Progenitor cell of endocrine pancreas (in vitro differentiated cells): ENCODE data around the gene CDH3. TPM values are rescaled to one million over a fixed set of nuclear protein-coding genes. Genes with fewer than 3 reads are reported as not detected.

Experiments used
- DNase-seq: peaks from one replicate; pipeline ENCODE4 v3.0.0; 2021; ENCODE audit warnings: low spot score; ENCODE audit not compliant: unreplicated experiment
- H3K27ac Mint-ChIP-seq: 2 replicates; pipeline ENCODE4 v1.8.0; 2021; ENCODE audit warnings: mild to moderate bottlenecking, moderate library complexity, mixed read lengths
- H3K27me3 Mint-ChIP-seq: 2 replicates; pipeline ENCODE4 v1.8.0; 2021; ENCODE audit warnings: mixed read lengths
- H3K36me3 Mint-ChIP-seq: 2 replicates; pipeline ENCODE4 v1.8.0; 2022; ENCODE audit warnings: mixed read lengths; ENCODE audit not compliant: insufficient read depth
- H3K4me1 Mint-ChIP-seq: 2 replicates; pipeline ENCODE4 v1.8.0; 2021; ENCODE audit warnings: low read depth, mixed read lengths
- H3K4me3 Mint-ChIP-seq: 2 replicates; pipeline ENCODE4 v1.8.0; 2021; ENCODE audit warnings: low read depth, mild to moderate bottlenecking, moderate library complexity, mixed read lengths
- H3K9me3 Mint-ChIP-seq: 2 replicates; pipeline ENCODE4 v1.8.0; 2021; ENCODE audit warnings: low read depth, mixed read lengths
- total RNA-seq: library from RNA; stranded (reverse); gene quantifications from 2 replicates; pipeline ENCODE4 v1.2.1, GENCODE V29; 2021
- TF ChIP-seq, protein P1 (sequence below): fragments of 200-600 bp; sonication (generic); IDR thresholded peaks from one replicate; pipeline ENCODE4 v1.5.0; 2021; ENCODE audit warnings: antibody characterized with exemption, mild to moderate bottlenecking; ENCODE audit not compliant: unreplicated experiment

CDH3 gene
- total RNA-seq, 1 donor from 2014 or later: 107 TPM

DNA sequence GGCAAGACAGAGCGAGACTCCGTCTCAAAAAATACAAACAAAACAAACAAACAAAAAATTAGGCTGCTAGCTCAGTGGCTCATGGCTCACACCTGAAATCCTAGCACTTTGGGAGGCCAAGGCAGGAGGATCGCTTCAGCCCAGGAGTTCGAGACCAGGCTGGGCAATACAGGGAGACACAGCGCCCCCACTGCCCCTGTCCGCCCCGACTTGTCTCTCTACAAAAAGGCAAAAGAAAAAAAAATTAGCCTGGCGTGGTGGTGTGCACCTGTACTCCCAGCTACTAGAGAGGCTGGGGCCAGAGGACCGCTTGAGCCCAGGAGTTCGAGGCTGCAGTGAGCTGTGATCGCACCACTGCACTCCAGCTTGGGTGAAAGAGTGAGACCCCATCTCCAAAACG lies 91.5 kb downstream of the CDH3 start:
- H3K36me3 Mint-ChIP-seq: peaks cover 7% of the 10 kb centered on the region
- H3K4me3 Mint-ChIP-seq: peak overlapping the region; percentile 99
- peaks cover 38% of the 10 kb centered on the region for H3K4me1 Mint-ChIP-seq
- DNase-seq: no peak
- no peaks in the 10 kb centered on the region for H3K27me3 Mint-ChIP-seq
- TF ChIP-seq, protein P1, sequence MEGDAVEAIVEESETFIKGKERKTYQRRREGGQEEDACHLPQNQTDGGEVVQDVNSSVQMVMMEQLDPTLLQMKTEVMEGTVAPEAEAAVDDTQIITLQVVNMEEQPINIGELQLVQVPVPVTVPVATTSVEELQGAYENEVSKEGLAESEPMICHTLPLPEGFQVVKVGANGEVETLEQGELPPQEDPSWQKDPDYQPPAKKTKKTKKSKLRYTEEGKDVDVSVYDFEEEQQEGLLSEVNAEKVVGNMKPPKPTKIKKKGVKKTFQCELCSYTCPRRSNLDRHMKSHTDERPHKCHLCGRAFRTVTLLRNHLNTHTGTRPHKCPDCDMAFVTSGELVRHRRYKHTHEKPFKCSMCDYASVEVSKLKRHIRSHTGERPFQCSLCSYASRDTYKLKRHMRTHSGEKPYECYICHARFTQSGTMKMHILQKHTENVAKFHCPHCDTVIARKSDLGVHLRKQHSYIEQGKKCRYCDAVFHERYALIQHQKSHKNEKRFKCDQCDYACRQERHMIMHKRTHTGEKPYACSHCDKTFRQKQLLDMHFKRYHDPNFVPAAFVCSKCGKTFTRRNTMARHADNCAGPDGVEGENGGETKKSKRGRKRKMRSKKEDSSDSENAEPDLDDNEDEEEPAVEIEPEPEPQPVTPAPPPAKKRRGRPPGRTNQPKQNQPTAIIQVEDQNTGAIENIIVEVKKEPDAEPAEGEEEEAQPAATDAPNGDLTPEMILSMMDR: no peak
- no peaks in the 10 kb centered on the region for H3K9me3 Mint-ChIP-seq
- H3K27ac Mint-ChIP-seq: peak overlapping the region; percentile 82

- no peaks in the 10 kb centered on the region for H3K9me3 Mint-ChIP-seq
- H3K27ac Mint-ChIP-seq: peak within 1 kb of the TSS; percentile 99
- peak; percentile 94 for DNase-seq
- no peaks in the 10 kb centered on the region for H3K27me3 Mint-ChIP-seq
- peaks cover 42% of the 10 kb centered on the region for H3K4me1 Mint-ChIP-seq
- peaks cover 7% of the 10 kb centered on the region for H3K36me3 Mint-ChIP-seq
- peak within 1 kb of the TSS; percentile 99 for H3K4me3 Mint-ChIP-seq
- TF ChIP-seq, protein P1: no peak
These were observed 92.1 kb downstream of the CDH3 start, which contains the start of gene CDH1 for GRCh38 chr16:68737046-68737729. Gene CDH1 (plus strand): TSS chr16:68737292. CDS start chr16:68737416, 124 bp downstream.

DNA sequence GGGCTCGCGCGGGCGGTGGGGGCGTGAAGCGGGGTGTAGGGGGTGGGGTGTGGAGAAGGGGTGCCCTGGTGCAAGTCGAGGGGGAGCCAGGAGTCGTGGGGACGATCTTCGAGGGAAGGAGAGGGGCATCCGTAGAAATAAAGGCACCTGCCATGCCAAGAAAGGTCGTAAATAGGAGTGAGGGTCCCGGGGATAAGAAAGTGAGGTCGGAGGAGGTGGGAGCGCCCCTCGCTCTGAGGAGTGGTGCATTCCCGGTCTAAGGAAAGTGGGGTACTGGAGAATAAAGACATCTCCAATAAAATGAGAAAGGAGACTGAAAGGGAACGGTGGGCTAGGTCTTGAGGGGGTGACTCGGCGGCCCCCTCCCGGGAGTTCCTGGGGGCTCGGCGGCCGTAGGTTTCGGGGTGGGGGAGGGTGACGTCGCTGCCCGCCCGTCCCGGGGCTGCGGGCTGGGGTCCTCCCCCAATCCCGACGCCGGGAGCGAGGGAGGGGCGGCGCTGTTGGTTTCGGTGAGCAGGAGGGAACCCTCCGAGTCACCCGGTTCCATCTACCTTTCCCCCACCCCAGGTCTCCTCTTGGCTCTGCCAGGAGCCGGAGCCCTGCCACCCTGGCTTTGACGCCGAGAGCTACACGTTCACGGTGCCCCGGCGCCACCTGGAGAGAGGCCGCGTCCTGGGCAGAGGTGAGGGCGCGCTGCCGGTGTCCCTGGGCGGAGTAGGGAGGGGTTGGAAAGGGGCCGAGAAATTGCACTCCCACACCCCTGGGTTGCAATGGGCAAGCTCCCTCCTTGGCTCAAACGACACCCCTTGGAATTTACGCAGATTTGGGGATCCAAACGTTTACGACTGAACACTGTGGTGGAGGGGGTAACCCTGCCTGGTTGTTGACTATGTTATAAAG lies 92.9 kb downstream of the CDH3 start:
- H3K4me1 Mint-ChIP-seq: peaks cover 43% of the 10 kb centered on the region
- peak; percentile 28 for DNase-seq
- H3K9me3 Mint-ChIP-seq: no peaks in the 10 kb centered on the region
- peak overlapping the region; percentile 99 for H3K27ac Mint-ChIP-seq
- TF ChIP-seq, protein P1: no peak
- H3K4me3 Mint-ChIP-seq: peak overlapping the region; percentile 99
- peaks cover 7% of the 10 kb centered on the region for H3K36me3 Mint-ChIP-seq
- no peaks in the 10 kb centered on the region for H3K27me3 Mint-ChIP-seq

DNA sequence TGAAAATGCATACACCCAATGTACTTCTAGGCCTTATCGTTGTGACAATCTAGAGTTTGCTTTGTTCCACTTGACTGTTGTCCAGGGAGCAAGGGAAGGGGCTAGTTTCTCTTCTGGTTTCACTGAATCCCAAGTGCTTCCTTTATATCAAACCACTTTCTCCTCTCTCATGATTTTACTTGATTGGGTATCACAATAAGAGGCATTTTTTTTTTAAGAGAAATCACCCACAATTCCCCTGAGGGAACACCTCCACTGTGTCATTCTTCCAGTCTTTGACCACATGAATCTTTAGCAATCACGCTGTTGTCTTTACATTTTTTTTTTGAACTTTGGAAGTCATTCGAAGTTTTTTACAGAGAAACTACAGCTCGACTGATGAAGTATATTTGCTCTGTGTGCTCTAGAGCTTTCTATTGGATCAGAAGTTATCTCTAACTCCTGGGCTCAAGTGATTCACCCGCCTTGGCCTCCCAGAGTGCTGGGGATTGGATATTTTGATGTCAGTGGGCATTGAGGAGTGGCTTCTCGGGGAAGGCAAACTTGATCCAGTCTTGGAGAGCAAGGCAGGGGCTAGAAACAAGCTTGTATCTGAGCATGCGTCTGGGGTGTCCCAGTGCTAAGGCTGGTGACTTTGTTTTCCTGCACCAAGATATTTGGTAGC lies 95.0 kb downstream of the CDH3 start:
- no peaks in the 10 kb centered on the region for H3K27me3 Mint-ChIP-seq
- peak overlapping the region; percentile 93 for H3K27ac Mint-ChIP-seq
- peak overlapping the region; percentile 58 for H3K4me3 Mint-ChIP-seq
- peaks cover 7% of the 10 kb centered on the region for H3K36me3 Mint-ChIP-seq
- no peak for DNase-seq
- TF ChIP-seq, protein P1: no peak
- no peaks in the 10 kb centered on the region for H3K9me3 Mint-ChIP-seq
- peaks cover 58% of the 10 kb centered on the region for H3K4me1 Mint-ChIP-seq
